ENCODE data around the gene LACTB. TPM values are rescaled to one million over a fixed set of nuclear protein-coding genes. Genes with fewer than 3 reads are reported as not detected.

The LACTB gene
- total RNA-seq (13.3 and 14.1 TPM in 2 replicates), polyA plus RNA-seq (14.0 and 18.0 TPM in 2 replicates)

DNA sequence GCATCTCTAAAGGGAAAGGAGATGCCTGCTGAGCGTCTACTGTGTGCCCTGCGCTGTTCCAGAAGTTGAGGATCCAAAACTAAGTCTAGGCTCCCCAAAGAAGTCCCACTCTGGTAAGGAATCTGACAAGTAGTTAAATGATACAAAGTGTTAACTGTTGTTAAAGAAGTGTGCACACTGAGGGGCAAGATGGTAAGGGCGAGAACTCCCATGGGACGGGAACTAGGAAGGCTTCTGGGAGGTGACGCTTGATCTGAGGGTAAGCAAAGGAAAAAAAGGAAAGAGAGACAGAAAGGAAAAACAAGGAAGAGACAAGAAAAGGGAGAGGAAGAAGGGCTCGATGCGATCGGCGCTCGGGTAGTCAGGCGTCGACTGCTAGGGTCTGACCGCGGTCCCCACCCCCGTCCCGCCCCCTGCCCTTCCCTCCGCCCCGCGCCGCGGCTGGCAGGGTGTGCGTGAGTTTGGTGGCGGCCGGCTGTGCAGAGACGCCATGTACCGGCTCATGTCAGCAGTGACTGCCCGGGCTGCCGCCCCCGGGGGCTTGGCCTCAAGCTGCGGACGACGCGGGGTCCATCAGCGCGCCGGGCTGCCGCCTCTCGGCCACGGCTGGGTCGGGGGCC, at the start of gene LACTB:
TSS of gene LACTB (plus strand) at position 480 of the 620 bp plus-strand sequence. CDS start at position 491, 11 bp downstream.
- Histone ChIP-seq H3K4me1 (ENCODE audit: low read depth) (no peaks in the 10 kb centered on the region), H3K4me3 (peak within 1 kb of the TSS; percentile 94), H3K27me3 (no peaks in the 10 kb centered on the region), H3K27ac (peak within 1 kb of the TSS; percentile 67), H3K9me3 (ENCODE audit: low read depth) (no peaks in the 10 kb centered on the region), H3K36me3 (no peaks in the 10 kb centered on the region)
- DNase-seq (ENCODE audit: low read depth in 1 of 2, low spot score in 1 of 2): peak; percentile 95
- TF ChIP-seq, protein P1, sequence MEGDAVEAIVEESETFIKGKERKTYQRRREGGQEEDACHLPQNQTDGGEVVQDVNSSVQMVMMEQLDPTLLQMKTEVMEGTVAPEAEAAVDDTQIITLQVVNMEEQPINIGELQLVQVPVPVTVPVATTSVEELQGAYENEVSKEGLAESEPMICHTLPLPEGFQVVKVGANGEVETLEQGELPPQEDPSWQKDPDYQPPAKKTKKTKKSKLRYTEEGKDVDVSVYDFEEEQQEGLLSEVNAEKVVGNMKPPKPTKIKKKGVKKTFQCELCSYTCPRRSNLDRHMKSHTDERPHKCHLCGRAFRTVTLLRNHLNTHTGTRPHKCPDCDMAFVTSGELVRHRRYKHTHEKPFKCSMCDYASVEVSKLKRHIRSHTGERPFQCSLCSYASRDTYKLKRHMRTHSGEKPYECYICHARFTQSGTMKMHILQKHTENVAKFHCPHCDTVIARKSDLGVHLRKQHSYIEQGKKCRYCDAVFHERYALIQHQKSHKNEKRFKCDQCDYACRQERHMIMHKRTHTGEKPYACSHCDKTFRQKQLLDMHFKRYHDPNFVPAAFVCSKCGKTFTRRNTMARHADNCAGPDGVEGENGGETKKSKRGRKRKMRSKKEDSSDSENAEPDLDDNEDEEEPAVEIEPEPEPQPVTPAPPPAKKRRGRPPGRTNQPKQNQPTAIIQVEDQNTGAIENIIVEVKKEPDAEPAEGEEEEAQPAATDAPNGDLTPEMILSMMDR (IDR thresholded peaks at IDR 0.05; ENCODE audit: low read depth, low read length): no peak

DNA sequence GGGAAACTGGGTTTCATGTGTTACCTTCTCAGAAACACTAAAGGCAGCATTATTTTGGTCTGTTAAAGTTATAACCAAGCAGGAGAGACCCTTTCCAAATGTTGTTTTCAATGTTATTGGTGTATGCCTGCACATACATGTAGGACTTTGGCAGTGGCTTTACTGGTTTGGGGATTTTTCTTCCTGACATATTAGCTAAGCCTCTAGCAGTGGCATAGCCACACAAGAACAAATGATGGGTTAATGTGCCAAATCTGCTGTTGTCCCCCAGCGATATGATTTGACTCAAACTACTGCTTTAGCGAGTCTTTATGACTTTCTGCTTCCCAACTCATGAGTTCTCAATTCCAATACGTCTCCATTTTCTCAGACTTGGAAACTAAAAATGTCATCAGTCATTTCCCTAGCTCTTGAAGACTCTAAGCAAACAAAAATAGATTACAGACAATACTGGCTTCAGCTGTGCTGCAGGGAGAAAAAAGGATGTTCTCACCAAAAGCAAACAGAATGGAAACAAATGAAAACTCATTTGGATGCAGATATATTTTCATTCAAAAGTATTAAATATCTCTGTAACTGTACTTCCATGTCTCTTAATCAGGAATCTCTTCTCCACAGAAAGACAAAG, 49.5 kb upstream of the LACTB start:
- no peaks in the 10 kb centered on the region for H3K9me3 ChIP-seq (ENCODE audit: low read depth)
- DNase-seq (ENCODE audit: low read depth in 1 of 2, low spot score in 1 of 2): no peak
- no peak overlapping the region for H3K4me3 ChIP-seq
- TF ChIP-seq, protein P1 (IDR thresholded peaks at IDR 0.05; ENCODE audit: low read depth, low read length): no peak
- H3K4me1 ChIP-seq (ENCODE audit: low read depth): peaks cover 14% of the 10 kb centered on the region
- H3K27ac ChIP-seq: peak overlapping the region; percentile 70
- no peaks in the 10 kb centered on the region for H3K27me3 ChIP-seq
- H3K36me3 ChIP-seq: peaks cover 12% of the 10 kb centered on the region

- Histone ChIP-seq H3K9me3 (ENCODE audit: low read depth) (no peaks in the 10 kb centered on the region), H3K27me3 (no peaks in the 10 kb centered on the region), H3K27ac (peak overlapping the region; percentile 70), H3K36me3 (peaks cover 5% of the 10 kb centered on the region), H3K4me1 (ENCODE audit: low read depth) (peaks cover 15% of the 10 kb centered on the region), H3K4me3 (no peak overlapping the region)
- DNase-seq (ENCODE audit: low read depth in 1 of 2, low spot score in 1 of 2): no peak
- TF ChIP-seq, protein P1 (IDR thresholded peaks at IDR 0.05; ENCODE audit: low read depth, low read length): no peak
Observed at GRCh38 chr15:63072809-63073277, 48.8 kb upstream of the LACTB start.

DNA sequence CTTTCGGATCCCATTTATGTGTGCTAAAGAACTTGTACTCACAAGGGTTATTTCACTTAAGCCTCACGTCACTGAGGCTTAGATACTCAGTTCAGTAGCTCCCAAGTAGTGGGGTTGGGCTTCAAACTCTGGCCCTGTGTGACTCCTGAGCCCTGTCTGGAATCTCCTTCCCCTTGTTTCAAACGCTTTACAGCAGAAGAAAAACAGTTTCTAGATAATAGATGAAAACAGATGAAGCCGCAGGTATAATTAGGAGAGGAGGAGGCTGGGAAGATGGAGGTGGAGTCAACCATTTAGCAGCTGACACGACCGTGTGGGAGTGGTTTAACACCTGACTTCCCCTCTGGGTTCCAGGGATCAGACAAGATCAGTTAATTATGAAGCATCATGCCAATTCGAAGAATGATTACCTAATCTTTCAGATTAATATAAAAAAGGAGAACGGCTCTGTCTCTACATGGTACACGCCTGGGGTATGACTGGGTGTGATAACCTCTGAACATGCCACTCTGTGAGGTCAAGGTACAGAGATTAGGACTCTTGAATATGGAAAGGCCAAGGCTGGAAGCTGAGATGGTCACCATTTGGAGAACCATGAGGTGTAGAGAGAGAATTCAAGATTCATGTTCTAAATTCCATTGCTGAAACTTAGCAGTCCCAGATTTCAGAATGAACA, 48.0 kb upstream of the LACTB start:
- peaks cover 3% of the 10 kb centered on the region for H3K36me3 ChIP-seq
- H3K4me3 ChIP-seq: no peak overlapping the region
- TF ChIP-seq, protein P1 (IDR thresholded peaks at IDR 0.05; ENCODE audit: low read depth, low read length): no peak
- no peak for DNase-seq (ENCODE audit: low read depth in 1 of 2, low spot score in 1 of 2)
- H3K27ac ChIP-seq: peak overlapping the region; percentile 15
- H3K4me1 ChIP-seq (ENCODE audit: low read depth): peaks cover 10% of the 10 kb centered on the region
- H3K27me3 ChIP-seq: no peaks in the 10 kb centered on the region
- H3K9me3 ChIP-seq (ENCODE audit: low read depth): no peaks in the 10 kb centered on the region

GRCh38 chr15:63075015-63075983, 46.4 kb upstream of the LACTB start:
- no peaks in the 10 kb centered on the region for H3K27me3 ChIP-seq
- H3K4me3 ChIP-seq: no peak overlapping the region
- TF ChIP-seq, protein P1 (IDR thresholded peaks at IDR 0.05; ENCODE audit: low read depth, low read length): no peak
- no peaks in the 10 kb centered on the region for H3K9me3 ChIP-seq (ENCODE audit: low read depth)
- H3K4me1 ChIP-seq (ENCODE audit: low read depth): peaks cover 17% of the 10 kb centered on the region
- H3K36me3 ChIP-seq: peaks cover 3% of the 10 kb centered on the region
- no peak overlapping the region for H3K27ac ChIP-seq
- no peak for DNase-seq (ENCODE audit: low read depth in 1 of 2, low spot score in 1 of 2)
